Central memory CD8-positive, alpha-beta T cell (primary cell): Measurements from ENCODE around the gene PAFAH1B2.
"Not testable (repeated sequence)": the region's sequence is repeated elsewhere in the genome, so short reads cannot be mapped to it uniquely, and the experiment has no call there.

ENCODE experiments used
- ATAC-seq: fragments of 150-1000 bp; cut with Tn5 transposase; replicated peaks from 2 replicates; pipeline ENCODE4 v1.10.0; 2022; ENCODE audit warnings: mild to moderate bottlenecking, moderate FRiP score, moderate number of reproducible peaks; ENCODE audit not compliant: poor library complexity, severe bottlenecking; ENCODE audit errors: extremely low read depth
- DNase-seq, 2 donors: peaks; one replicate each; pipeline ENCODE4 v3.0.0; 2021; ENCODE audit warnings: low spot score in 2 of 2
- H3K27ac Mint-ChIP-seq: one replicate; pipeline ENCODE4 v1.8.0; 2022; ENCODE audit warnings: low read depth, mild to moderate bottlenecking, moderate library complexity, mixed read lengths
- H3K27me3 Mint-ChIP-seq: one replicate; pipeline ENCODE4 v1.8.0; 2022; ENCODE audit warnings: mixed read lengths
- H3K36me3 Mint-ChIP-seq: one replicate; pipeline ENCODE4 v1.8.0; 2022; ENCODE audit warnings: mild to moderate bottlenecking, moderate library complexity, mixed read lengths; ENCODE audit not compliant: insufficient read depth
- H3K4me1 Mint-ChIP-seq: one replicate; pipeline ENCODE4 v1.8.0; 2022; ENCODE audit warnings: mixed read lengths
- H3K4me3 Mint-ChIP-seq: one replicate; pipeline ENCODE4 v1.8.0; 2022; ENCODE audit warnings: mild to moderate bottlenecking, moderate library complexity, mixed read lengths
- H3K9me3 Mint-ChIP-seq: one replicate; pipeline ENCODE4 v1.8.0; 2022; ENCODE audit warnings: mixed read lengths

PAFAH1B2 gene

DNA sequence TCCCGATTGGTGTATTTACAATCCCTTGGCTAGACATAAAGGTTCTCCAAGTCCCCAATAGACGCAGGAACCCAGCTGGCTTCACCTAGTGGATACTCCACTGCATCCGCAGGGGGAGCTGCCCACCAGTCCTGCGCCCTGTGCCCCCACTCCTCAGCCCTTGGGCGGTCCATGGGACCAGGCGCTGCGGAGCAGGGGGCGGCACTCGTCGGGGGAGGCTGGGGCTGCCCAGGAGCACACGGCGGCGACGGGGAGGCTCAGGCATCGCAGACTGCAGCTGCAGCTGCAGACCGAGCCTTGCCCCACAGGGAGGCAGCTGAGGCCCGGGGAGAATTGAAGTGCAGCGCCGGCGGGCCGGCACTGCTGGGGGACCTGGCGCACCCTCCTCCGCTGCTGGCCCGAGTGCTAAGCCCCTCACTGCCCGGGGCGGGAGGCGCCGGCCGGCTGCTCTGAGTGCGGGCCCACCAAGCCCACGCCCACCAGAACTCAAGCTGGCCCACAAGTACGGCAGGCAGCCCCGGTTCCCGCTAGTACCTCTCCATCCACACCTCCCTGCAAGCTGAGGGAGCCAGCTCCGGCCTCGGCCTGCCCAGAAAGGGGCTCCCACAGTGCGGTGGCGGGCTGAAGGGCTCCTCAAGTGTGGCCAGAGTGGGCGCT is 33.7 kb upstream of the PAFAH1B2 start:
- Mint-ChIP-seq H3K9me3 (no peaks in the 10 kb centered on the region), H3K27ac (no peak overlapping the region), H3K4me3 (no peak overlapping the region), H3K4me1 (no peaks in the 10 kb centered on the region), H3K36me3 (no peaks in the 10 kb centered on the region), H3K27me3 (no peaks in the 10 kb centered on the region)
- ATAC-seq = no peak
- no peak for DNase-seq

- not testable (repeated sequence) for DNase-seq, ATAC-seq, H3K4me3 Mint-ChIP-seq, H3K27ac Mint-ChIP-seq, H3K4me1 Mint-ChIP-seq, H3K9me3 Mint-ChIP-seq, H3K36me3 Mint-ChIP-seq, H3K27me3 Mint-ChIP-seq
Observed at GRCh38 chr11:117112497-117112896, 31.6 kb upstream of the PAFAH1B2 start.

DNA sequence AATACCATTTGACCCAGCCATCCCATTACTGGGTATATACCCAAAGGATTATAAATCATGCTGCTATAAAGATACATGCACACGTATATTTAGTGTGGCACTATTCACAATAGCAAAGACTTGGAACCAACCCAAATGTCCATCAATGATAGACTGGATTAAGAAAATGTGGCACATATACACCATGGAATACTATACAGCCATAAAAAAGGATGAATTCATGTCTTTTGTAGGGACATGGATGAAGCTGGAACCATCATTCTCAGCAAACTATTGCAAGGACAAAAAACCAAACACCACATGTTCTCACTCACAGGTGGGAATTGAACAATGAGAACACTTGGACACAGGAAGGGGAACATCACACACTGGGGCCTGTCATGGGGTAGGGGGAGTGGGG is 31.1 kb upstream of the PAFAH1B2 start:
- not testable (repeated sequence) for H3K27ac Mint-ChIP-seq, DNase-seq, H3K4me3 Mint-ChIP-seq, H3K27me3 Mint-ChIP-seq, H3K9me3 Mint-ChIP-seq, H3K36me3 Mint-ChIP-seq, H3K4me1 Mint-ChIP-seq, ATAC-seq

- Mint-ChIP-seq H3K4me3 (no peak overlapping the region), H3K27ac (no peak overlapping the region), H3K4me1 (no peaks in the 10 kb centered on the region), H3K36me3 (no peaks in the 10 kb centered on the region), H3K9me3 (no peaks in the 10 kb centered on the region), H3K27me3 (no peaks in the 10 kb centered on the region)
- ATAC-seq (no peak), DNase-seq (no peak)
Observed at GRCh38 chr11:117117681-117118080, 26.4 kb upstream of the PAFAH1B2 start.

GRCh38 chr11:117121176-117121575 is 22.9 kb upstream of the PAFAH1B2 start:
- Mint-ChIP-seq H3K27me3 (no peaks in the 10 kb centered on the region), H3K27ac (no peak overlapping the region), H3K9me3 (no peaks in the 10 kb centered on the region), H3K36me3 (no peaks in the 10 kb centered on the region), H3K4me3 (no peak overlapping the region), H3K4me1 (no peaks in the 10 kb centered on the region)
- no peak for ATAC-seq
- no peak for DNase-seq

DNA sequence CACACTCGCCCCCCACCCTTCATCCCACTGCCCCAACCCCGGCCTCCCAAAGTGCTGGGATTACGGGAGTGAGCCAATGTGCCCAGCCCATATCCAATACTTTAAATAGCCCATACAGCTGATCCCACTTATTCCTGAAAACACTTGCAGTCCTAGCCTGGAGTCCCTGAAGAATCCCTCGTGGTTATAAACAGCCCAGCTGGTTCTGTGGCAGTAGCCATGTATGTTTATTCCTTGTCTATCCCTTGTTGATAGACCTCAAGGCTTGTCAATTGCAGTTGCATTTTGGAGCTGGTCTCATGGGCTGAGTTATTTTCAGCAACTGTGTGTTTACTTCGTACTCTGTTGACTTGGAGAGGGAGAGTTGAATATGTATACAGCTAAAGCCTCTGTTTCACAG is 21.5 kb upstream of the PAFAH1B2 start:
- no peaks in the 10 kb centered on the region for H3K27me3 Mint-ChIP-seq
- no peak overlapping the region for H3K27ac Mint-ChIP-seq
- no peaks in the 10 kb centered on the region for H3K9me3 Mint-ChIP-seq
- H3K4me3 Mint-ChIP-seq = no peak overlapping the region
- no peaks in the 10 kb centered on the region for H3K36me3 Mint-ChIP-seq
- no peaks in the 10 kb centered on the region for H3K4me1 Mint-ChIP-seq
- DNase-seq = no peak
- ATAC-seq = no peak

DNA sequence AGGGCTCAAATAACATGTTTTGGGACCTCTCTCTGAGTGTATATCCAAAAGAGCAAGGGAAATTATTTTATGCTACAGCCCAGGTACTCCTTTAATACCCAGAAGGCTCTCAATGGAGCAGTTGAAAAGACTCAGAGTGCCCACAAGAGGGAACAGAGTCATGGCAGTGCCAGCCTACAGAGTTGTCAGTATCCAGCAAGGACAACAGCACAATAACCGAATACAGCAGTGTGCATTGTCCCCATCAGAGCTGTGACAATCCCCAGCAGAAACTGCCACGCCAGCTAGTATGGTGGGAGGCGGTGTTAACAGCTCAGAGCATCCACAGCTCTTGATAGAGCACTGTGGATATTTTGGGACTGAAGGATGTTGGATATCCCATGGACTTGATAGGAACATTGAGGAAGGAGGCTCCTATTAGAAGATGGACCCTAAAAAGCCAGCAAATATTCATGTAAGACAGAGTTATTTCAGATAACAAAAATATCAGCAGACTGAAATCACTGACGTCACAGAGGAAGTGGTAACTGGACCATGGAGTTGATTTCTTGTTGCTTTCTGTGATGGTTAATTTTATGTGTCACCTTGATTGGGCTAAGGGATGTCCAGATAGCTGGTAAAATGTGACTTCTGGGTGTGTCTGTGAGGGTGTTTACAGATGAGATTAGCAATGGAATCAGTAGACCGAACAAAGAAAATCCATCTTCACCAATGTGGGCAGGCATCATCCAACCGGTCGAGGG is 17.7 kb upstream of the PAFAH1B2 start:
- H3K27me3 Mint-ChIP-seq = no peaks in the 10 kb centered on the region

GRCh38 chr11:117127171-117127901 is 16.8 kb upstream of the PAFAH1B2 start:
- Mint-ChIP-seq H3K4me1 (no peaks in the 10 kb centered on the region), H3K27ac (no peak overlapping the region), H3K27me3 (no peaks in the 10 kb centered on the region), H3K9me3 (no peaks in the 10 kb centered on the region), H3K4me3 (no peak overlapping the region), H3K36me3 (no peaks in the 10 kb centered on the region)
- no peak for ATAC-seq
- DNase-seq = no peak

More for the DNA sequence above, 17.7 kb upstream of the PAFAH1B2 start:
- Mint-ChIP-seq H3K4me3 (no peak overlapping the region), H3K4me1 (no peaks in the 10 kb centered on the region), H3K27ac (no peak overlapping the region), H3K9me3 (no peaks in the 10 kb centered on the region), H3K36me3 (no peaks in the 10 kb centered on the region)
- no peak for ATAC-seq
- DNase-seq = no peak

DNA sequence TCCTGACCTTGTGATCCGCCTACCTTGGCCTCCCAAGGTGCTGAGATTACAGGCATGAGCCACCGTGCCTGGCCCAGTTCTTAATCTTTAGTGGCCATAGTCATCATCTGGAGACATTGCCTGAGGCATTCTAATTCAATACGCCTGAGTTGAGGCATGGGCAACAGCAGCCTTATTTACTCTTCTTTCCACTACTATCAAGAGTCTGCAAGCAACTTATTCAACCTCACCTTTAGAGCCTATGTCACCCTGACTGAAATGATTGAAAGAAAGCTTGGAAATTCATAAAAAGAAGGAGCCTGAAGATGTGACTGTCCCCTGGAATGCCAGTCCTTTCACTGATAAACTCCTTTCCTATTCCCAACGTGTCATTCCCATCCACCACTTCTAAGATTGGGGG is 15.8 kb upstream of the PAFAH1B2 start:
- Mint-ChIP-seq H3K4me1 (no peaks in the 10 kb centered on the region), H3K27me3 (no peaks in the 10 kb centered on the region)
- ATAC-seq = no peak

DNA sequence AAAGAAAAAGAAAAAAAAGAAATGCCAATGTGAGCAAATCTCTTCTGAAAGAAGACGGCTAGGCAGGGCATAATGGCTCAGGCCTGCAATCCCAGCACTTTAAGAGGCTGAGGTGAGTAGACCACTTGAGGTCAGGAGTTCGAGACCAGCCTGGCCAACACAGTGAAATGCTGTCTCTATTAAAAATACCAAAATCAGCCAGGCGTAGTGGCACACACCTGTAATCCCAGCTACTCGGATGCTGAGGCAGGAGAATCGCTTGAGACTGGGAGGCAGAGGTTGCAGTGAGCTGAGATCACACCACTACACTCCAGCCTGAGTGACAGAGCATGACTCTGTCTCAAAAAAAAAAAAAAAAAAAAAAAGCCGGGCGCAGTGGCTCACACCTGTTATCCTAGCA is 13.7 kb upstream of the PAFAH1B2 start:
- H3K9me3 Mint-ChIP-seq, H3K27ac Mint-ChIP-seq, H3K27me3 Mint-ChIP-seq, ATAC-seq, H3K4me3 Mint-ChIP-seq, H3K36me3 Mint-ChIP-seq, DNase-seq, H3K4me1 Mint-ChIP-seq: not testable (repeated sequence)

More for the DNA sequence above, 15.8 kb upstream of the PAFAH1B2 start:
- Mint-ChIP-seq H3K27ac (no peak overlapping the region), H3K4me3 (no peak overlapping the region), H3K36me3 (no peaks in the 10 kb centered on the region), H3K9me3 (no peaks in the 10 kb centered on the region)
- DNase-seq = no peak

- H3K4me1 Mint-ChIP-seq = no peaks in the 10 kb centered on the region
- H3K9me3 Mint-ChIP-seq = no peaks in the 10 kb centered on the region
- no peaks in the 10 kb centered on the region for H3K36me3 Mint-ChIP-seq
- no peak overlapping the region for H3K27ac Mint-ChIP-seq
- H3K4me3 Mint-ChIP-seq = no peak overlapping the region
- no peaks in the 10 kb centered on the region for H3K27me3 Mint-ChIP-seq
- ATAC-seq = no peak
- DNase-seq = no peak
Observed at GRCh38 chr11:117130879-117131278, 13.2 kb upstream of the PAFAH1B2 start.

DNA sequence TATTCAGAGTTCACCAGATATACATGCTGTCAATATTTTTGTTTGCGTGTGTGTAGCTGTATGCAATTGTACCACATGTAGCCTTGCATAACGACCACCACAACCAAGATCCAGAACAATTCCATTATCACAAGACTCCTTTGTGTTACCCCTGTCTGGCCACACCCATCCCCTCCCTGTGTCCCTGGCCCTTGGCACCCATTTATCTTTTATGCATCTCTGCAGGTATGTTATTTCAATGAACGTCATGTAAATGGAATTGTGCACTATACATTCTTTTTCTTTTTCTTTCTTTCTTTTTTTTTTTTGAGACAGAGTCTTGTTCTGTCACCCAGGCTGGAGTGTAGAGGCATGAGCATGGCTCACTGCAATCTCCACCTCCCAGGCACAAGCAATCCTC is 9.7 kb upstream of the PAFAH1B2 start:
- H3K27ac Mint-ChIP-seq = no peak overlapping the region
- H3K36me3 Mint-ChIP-seq = no peaks in the 10 kb centered on the region
- H3K27me3 Mint-ChIP-seq = peaks cover 2% of the 10 kb centered on the region
- H3K9me3 Mint-ChIP-seq = no peaks in the 10 kb centered on the region
- no peak overlapping the region for H3K4me3 Mint-ChIP-seq
- DNase-seq = no peak
- no peak for ATAC-seq
- no peaks in the 10 kb centered on the region for H3K4me1 Mint-ChIP-seq

DNA sequence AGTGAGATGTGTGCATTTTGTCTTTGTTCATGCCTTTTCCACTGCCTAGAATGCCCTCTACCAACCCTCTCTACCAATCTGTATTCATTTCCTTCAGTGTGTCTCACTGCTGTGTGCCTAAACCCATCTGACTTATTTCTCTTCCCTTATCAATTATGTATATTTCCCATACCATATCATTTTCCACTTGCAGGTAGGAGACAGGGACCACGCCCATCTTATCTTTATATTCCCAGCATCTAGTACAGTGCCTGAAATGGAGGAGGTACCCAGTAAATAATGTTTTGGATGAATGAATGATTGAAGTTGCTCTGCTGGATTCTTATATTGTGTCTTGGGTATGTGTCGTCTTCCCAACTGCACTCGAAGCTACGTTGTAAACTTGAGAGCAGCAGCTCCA is 9.1 kb upstream of the PAFAH1B2 start:
- not testable (repeated sequence) for ATAC-seq, H3K4me1 Mint-ChIP-seq, H3K36me3 Mint-ChIP-seq, H3K4me3 Mint-ChIP-seq, H3K27me3 Mint-ChIP-seq, H3K9me3 Mint-ChIP-seq, H3K27ac Mint-ChIP-seq, DNase-seq
